BJ (cell line): ENCODE data around the gene RNF6. TPM values are rescaled to one million over a fixed set of nuclear protein-coding genes. Genes with fewer than 3 reads are reported as not detected.

ENCODE experiments used
- CTCF ChIA-PET: fragments of 350-600 bp; formaldehyde crosslinking; extraction: SDS; loops from one replicate; lab custom pipeline; 2021; ENCODE audit warnings: antibody characterized with exemption, inconsistent platforms; lab: Yijun Ruan, JAX
- POLR2A ChIA-PET: fragments of 300-600 bp; sonication (Branson Sonifier 250); formaldehyde crosslinking; extraction: SDS; loops from one replicate; lab custom pipeline; 2021; ENCODE audit warnings: antibody characterized with exemption; lab: Charles Lee
- DNase-seq: peaks from one replicate; pipeline ENCODE4 v3.0.0-alpha.2; 2011; ENCODE audit warnings: low read depth
- H3K27me3 ChIP-seq: 2 replicates; pipeline ENCODE4 v1.6.0; 2011; ENCODE audit warnings: low read length; ENCODE audit not compliant: control insufficient read depth, insufficient read depth
- H3K36me3 ChIP-seq: 2 replicates; pipeline ENCODE4 v1.5.1; 2011; ENCODE audit warnings: low read length; ENCODE audit not compliant: control insufficient read depth, insufficient read depth
- H3K4me3 ChIP-seq: 2 replicates; pipeline ENCODE4 v1.5.1; 2011; ENCODE audit warnings: low read depth, mild to moderate bottlenecking, control low read depth, low read length
- polyA plus RNA-seq: library from polyadenylated mRNA; depleted of rRNA; stranded (reverse); fragments of >200 nt; gene quantifications from 2 replicates; pipeline ENCODE4 v1.2.3, GENCODE V29; 2011
- TF ChIP-seq, protein P1 (sequence below): IDR thresholded peaks from 2 replicates; pipeline ENCODE4 v1.5.1; 2011; ENCODE audit warnings: low read depth, mild to moderate bottlenecking, control low read depth, inconsistent platforms, low read length, moderate library complexity; ENCODE audit not compliant: insufficient read depth

RNF6 gene
- polyA plus RNA-seq, 1 experiment: 19.1 TPM

DNA sequence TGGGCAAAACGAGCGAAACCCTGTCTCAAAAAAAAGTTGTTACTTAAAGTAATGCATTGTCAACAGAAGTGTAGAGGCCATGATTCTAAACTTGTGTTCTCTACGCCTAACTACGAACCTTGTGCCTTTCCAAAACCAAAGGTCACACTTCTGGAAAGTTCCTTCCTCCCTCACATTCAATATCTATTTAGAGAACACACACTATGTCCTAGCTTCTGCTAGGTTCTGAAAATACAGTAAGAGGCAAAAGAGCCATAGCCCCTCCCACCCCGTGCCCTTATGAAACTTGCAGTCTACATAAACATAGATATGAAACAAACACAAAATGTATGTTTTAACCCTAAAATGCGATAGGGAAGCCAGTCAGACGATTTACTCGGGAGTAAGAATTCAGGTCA, 36.4 kb downstream of the RNF6 start:
- Histone ChIP-seq H3K4me3 (peak overlapping the region; percentile 69), H3K27me3 (no peaks in the 10 kb centered on the region; the same call in 1 of the 2 replicates), H3K36me3 (no peaks in the 10 kb centered on the region)
- CTCF ChIA-PET: interaction anchor here (0.8 to 8.2 kb wide), 25 partner anchors 10 to 745 kb away, joined by 3 to 116 read pairs (median 4); no protein-coding TSS in a partner anchor
- POLR2A ChIA-PET: no interaction called here
- DNase-seq: no peak
- TF ChIP-seq, protein P1, sequence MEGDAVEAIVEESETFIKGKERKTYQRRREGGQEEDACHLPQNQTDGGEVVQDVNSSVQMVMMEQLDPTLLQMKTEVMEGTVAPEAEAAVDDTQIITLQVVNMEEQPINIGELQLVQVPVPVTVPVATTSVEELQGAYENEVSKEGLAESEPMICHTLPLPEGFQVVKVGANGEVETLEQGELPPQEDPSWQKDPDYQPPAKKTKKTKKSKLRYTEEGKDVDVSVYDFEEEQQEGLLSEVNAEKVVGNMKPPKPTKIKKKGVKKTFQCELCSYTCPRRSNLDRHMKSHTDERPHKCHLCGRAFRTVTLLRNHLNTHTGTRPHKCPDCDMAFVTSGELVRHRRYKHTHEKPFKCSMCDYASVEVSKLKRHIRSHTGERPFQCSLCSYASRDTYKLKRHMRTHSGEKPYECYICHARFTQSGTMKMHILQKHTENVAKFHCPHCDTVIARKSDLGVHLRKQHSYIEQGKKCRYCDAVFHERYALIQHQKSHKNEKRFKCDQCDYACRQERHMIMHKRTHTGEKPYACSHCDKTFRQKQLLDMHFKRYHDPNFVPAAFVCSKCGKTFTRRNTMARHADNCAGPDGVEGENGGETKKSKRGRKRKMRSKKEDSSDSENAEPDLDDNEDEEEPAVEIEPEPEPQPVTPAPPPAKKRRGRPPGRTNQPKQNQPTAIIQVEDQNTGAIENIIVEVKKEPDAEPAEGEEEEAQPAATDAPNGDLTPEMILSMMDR: no peak

DNA sequence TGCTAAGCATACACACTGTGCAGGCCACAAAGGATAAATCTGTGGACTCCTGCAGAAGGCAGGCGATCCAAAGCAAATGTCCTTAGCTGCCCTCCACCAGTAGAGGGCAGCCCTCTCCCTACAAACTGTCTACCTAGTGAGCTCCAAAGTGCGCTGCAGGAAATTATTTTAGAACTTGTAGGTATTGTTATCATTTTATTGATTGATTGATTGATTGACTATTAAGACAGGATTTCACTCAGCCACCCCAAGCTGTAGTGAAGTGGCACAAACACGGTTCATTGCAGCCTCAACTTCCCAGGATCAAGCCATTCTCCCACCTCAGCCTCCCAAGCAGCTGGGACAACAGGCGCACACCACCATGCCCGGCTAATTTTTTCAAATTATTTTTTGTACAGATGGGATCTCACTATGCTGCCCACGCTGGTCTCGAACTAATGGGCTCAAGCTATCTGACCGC, 37.3 kb downstream of the RNF6 start:
- TF ChIP-seq, protein P1: peak; percentile 97
- Histone ChIP-seq H3K36me3 (no peaks in the 10 kb centered on the region), H3K4me3 (no peak overlapping the region), H3K27me3 (no peaks in the 10 kb centered on the region; the same call in 1 of the 2 replicates)
- DNase-seq: no peak
- CTCF ChIA-PET: interaction anchor here (0.7 to 8.2 kb wide), 40 partner anchors 8 to 746 kb away, joined by 3 to 116 read pairs (median 4); no protein-coding TSS in a partner anchor
- POLR2A ChIA-PET: interaction anchor here (0.6 kb wide), 2 partner anchors 312 to 1239 kb away, joined by 3 read pairs; no protein-coding TSS in a partner anchor

DNA sequence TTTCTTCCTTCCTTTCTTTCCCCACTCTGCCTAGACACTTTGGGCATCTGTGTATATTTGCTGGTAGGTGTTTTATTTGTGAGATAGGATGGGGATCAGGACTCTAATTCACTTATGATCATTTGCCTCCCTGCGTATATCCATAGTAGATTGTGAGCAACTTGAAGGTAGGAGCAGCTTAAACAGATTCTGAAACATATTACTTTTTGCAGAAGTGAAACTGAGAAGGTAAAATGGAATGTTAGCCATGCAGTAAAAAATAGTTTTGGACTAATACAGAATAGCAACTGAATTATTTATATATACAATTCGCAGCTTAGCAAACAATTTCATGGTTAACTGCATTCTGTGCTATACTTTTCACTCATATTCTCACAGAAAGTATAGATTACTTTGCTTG, 38.7 kb downstream of the RNF6 start:
- Histone ChIP-seq H3K27me3 (no peaks in the 10 kb centered on the region; the same call in 1 of the 2 replicates), H3K36me3 (no peaks in the 10 kb centered on the region), H3K4me3 (no peak overlapping the region)
- CTCF ChIA-PET: interaction anchor here (0.6 to 8.2 kb wide), 6 partner anchors 11 to 514 kb away, joined by 3 to 116 read pairs (median 10); no protein-coding TSS in a partner anchor
- DNase-seq: no peak
- POLR2A ChIA-PET: no interaction called here
- TF ChIP-seq, protein P1: no peak

DNA sequence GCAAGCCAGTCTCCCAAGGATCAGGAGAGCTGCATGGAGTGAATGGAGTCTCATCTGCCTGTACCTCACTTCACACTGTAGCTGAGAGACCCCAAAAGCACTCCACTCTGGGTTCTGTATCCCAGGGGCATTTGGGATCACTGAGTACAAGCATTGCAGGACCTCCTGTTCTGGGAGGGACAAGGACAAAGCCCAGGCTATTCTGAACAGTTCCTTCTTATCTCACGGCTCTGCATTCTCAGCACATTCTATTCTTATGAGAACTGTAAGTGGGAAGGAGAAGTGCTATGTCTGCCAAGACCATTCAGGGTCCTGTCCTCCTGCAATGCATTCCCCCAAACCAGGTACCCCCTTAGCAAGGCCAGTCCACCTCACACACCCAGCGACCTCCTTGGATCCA, 42.8 kb downstream of the RNF6 start:
- CTCF ChIA-PET: interaction anchor here (1.0 to 1.3 kb wide), 2 partner anchors 317 to 693 kb away, joined by 3 read pairs; no protein-coding TSS in a partner anchor
- DNase-seq: no peak
- POLR2A ChIA-PET: no interaction called here
- no peak overlapping the region for H3K4me3 ChIP-seq
- TF ChIP-seq, protein P1: no peak
- H3K36me3 ChIP-seq: no peaks in the 10 kb centered on the region
- no peaks in the 10 kb centered on the region; the same call in 1 of the 2 replicates for H3K27me3 ChIP-seq

DNA sequence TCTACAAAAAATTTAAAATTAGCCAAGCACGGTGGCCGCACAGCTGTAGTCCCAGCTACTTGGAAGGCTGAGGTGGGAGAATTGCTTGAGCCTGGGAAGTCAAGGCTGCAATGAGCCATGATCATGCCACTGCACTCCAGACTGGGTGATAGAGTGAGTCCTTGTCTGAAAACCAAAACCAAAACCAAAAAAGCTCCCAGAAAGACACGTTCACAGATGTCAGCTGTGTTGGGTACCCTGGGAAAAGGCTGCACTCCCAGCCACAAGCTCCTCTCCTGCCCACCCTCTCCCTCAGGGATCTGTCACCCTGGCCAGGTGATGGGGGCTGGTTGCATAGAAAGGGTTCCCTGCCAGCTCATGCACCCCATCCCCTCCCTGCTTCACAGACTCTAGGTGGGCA, 53.3 kb downstream of the RNF6 start:
- CTCF ChIA-PET: no interaction called here
- TF ChIP-seq, protein P1: no peak

More for the DNA sequence above, 53.3 kb downstream of the RNF6 start:
- no peak for DNase-seq
- H3K36me3 ChIP-seq: no peaks in the 10 kb centered on the region
- no peaks in the 10 kb centered on the region for H3K27me3 ChIP-seq
- H3K4me3 ChIP-seq: no peak overlapping the region
- POLR2A ChIA-PET: no interaction called here
